GM13977 (cell line): Measurements from ENCODE around the gene CLC.
"Not testable (repeated sequence)": the region's sequence is repeated elsewhere in the genome, so short reads cannot be mapped to it uniquely, and the experiment has no call there.

ENCODE experiments used
- DNase-seq: peaks from one replicate; pipeline ENCODE4 v3.0.0; 2012; ENCODE audit warnings: low spot score
- in situ Hi-C: fragments of 300-500 bp; cut with MboI; formaldehyde crosslinking; loops from one replicate; pipeline ENCODE4 v1.12.0; 2022; ENCODE audit warnings: low sequenced_read_pairs, low pct_unique_long_range_greater_than_20kb, mixed read lengths, inconsistent platforms; ENCODE audit not compliant: unreplicated experiment
- TF ChIP-seq, protein P1 (sequence below): IDR thresholded peaks from 2 replicates; pipeline ENCODE4 v1.5.1; 2012; ENCODE audit warnings: mild to moderate bottlenecking, control low read depth; ENCODE audit not compliant: insufficient read depth; ENCODE audit errors: extremely low read depth, missing control alignments

CLC gene

DNA sequence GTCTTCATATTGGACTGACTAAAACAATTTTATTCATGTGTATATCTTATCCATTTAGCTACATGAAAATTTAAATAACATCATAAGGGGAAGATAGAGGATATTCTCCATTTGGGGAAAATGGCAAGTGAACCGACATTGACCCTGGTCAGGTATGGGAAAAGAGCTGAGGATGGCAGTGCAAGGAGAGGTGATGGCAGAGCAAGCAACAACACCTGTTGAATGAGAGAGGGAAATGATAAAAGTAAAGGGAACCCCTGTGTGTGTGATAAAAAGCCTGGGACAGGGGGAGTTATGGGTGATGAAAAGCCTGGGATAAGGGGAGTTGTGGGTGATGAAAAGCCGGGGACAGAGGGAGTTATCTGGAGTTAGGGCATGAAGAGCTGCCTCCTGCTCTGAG lies 4.0 kb downstream of the CLC start:
- no peak for DNase-seq
- in situ Hi-C loops: no loop called here
- TF ChIP-seq, protein P1, sequence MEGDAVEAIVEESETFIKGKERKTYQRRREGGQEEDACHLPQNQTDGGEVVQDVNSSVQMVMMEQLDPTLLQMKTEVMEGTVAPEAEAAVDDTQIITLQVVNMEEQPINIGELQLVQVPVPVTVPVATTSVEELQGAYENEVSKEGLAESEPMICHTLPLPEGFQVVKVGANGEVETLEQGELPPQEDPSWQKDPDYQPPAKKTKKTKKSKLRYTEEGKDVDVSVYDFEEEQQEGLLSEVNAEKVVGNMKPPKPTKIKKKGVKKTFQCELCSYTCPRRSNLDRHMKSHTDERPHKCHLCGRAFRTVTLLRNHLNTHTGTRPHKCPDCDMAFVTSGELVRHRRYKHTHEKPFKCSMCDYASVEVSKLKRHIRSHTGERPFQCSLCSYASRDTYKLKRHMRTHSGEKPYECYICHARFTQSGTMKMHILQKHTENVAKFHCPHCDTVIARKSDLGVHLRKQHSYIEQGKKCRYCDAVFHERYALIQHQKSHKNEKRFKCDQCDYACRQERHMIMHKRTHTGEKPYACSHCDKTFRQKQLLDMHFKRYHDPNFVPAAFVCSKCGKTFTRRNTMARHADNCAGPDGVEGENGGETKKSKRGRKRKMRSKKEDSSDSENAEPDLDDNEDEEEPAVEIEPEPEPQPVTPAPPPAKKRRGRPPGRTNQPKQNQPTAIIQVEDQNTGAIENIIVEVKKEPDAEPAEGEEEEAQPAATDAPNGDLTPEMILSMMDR: no peak

DNA sequence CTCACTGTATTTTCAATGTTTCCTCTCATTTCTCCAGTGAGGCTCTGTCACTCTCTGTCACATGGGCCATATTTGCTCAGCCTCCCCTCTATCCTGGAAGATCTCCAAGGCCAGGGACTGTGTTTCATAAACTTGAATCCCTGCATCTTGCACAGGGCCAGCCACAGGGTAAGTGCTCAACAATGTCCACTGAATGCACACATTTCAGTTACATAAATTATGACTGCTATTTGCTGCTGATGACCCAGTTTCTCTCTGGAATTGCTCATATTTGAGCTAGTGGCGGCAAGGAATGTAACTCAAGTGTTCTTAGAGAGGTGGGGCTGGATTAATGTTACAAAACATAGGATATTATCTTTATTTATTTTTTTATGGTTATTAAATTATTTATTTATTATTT lies 6.1 kb downstream of the CLC start:
- TF ChIP-seq, protein P1: no peak
- DNase-seq: no peak
- in situ Hi-C loops: no loop called here

GRCh38 chr19:39729594-39729993 lies 8.2 kb downstream of the CLC start:
- in situ Hi-C loops: no loop called here
- TF ChIP-seq, protein P1: no peak
- no peak for DNase-seq

DNA sequence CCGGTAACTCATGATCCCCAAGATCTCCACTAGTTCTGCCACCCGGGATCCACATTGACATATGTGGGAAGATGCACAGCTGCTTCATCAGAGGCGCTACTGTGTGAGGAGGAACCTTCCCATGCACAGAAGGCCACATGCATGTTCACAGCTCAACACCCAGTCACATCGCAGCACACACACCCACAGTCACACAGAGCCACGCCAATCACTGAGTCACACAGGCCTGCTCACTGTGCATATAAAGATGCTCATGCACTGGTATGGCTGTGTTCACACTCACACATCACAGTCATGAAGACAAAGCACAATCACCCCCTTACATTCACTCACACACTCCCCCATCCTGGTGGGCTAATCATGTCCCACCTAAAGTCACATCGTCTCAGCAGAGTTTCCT lies 9.8 kb downstream of the CLC start:
- TF ChIP-seq, protein P1: no peak
- in situ Hi-C loops: no loop called here
- no peak for DNase-seq

DNA sequence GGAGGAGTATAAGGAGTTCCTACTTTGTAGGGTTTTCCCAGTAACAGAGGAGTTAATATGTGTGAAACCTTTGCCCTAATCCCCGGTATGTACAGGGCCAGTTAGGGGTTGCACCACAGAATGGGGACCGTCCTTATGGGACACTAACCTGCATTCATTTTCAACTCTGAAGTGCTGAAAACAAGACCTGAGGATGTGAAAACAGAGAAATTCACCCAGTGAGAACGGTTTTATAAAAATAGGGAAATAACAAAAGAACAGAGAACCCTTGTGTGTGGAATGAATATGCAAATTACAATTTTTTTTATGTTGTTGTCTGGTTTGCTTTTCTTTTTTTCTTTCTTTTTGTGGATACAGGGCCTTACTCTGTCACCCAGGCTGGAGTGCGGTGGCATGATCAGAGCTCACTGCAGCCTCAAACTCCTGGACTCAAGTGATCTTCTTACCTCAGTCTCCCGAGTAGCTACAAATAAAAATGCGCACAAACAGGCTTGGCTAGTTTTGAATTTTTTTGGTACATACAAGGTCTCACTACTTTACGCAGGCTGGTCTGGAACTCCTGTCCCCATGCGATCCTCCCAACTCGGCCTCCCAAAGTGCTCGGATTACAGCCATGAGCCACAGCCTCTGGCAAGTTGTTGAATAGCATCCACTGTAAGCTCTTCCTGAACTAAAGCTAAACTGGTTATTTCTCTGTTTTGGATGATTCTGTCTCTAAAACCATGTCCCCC lies 10.6 kb downstream of the CLC start:
- TF ChIP-seq, protein P1: no peak
- no peak for DNase-seq
- in situ Hi-C loops: no loop called here

- in situ Hi-C loops: no loop called here
Observed at GRCh38 chr19:39725995-39726394, 11.8 kb downstream of the CLC start.

GRCh38 chr19:39720144-39720543 lies 17.7 kb downstream of the CLC start:
- in situ Hi-C loops: not testable (repeated sequence)

More at GRCh38 chr19:39725995-39726394, 11.8 kb downstream of the CLC start:
- no peak for DNase-seq
- TF ChIP-seq, protein P1: no peak

More at GRCh38 chr19:39720144-39720543, 17.7 kb downstream of the CLC start:
- DNase-seq: not testable (repeated sequence)
